Esophagus muscularis mucosa (tissue), 4 donors: ENCODE results near the gene MPHOSPH6. TPM values are rescaled to one million over a fixed set of nuclear protein-coding genes. Genes with fewer than 3 reads are reported as not detected.

Experiments
- DNase-seq: peaks from one replicate; pipeline ENCODE4 v3.0.0-alpha.2; 2017; ENCODE audit errors: extremely low spot score
- H3K27ac ChIP-seq, 4 donors: fragments of 200-600 bp; sonication (generic); replicated peaks in 1 of 4; 1 replicate in 3 of 4; 2 replicates in 1 of 4; pipeline ENCODE4 v1.5.1; 2016 to 2019; ENCODE audit warnings: mild to moderate bottlenecking in 1 of 4
- H3K27me3 ChIP-seq, 4 donors: fragments of 200-600 bp; sonication (generic); one replicate each; pipeline versions ENCODE4 v1.5.1 to v1.6.0; 2016 to 2019
- H3K36me3 ChIP-seq, 4 donors: fragments of 200-600 bp; sonication (generic); one replicate each; pipeline ENCODE4 v1.5.1; 2016 to 2019
- H3K4me1 ChIP-seq, 4 donors: fragments of 200-600 bp; sonication (generic); one replicate each; pipeline ENCODE4 v1.5.1; 2016 to 2019
- H3K4me3 ChIP-seq, 4 donors: fragments of 200-600 bp; sonication (generic); 1 replicate in 2 of 4; 2 replicates in 2 of 4; pipeline ENCODE4 v1.5.1; 2016 to 2019; ENCODE audit warnings: mild to moderate bottlenecking in 4 of 4, moderate library complexity in 1 of 4
- H3K9me3 ChIP-seq, 4 donors: fragments of 200-600 bp; sonication (generic); 1 replicate in 3 of 4; 2 replicates in 1 of 4; pipeline ENCODE4 v1.5.1; 2016 to 2019
- CTCF ChIP-seq, 3 experiments: fragments of 200-600 bp in 2 of 3; fragments of 450-650 bp in 1 of 3; sonication (generic) in 2 of 3; IDR thresholded peaks; one replicate each; pipeline ENCODE4 v1.5.1; 2017 to 2019; ENCODE audit warnings: antibody characterized with exemption in 3 of 3, mild to moderate bottlenecking in 2 of 3, moderate library complexity in 1 of 3
- EP300 ChIP-seq: sonication (generic); formaldehyde crosslinking; IDR thresholded peaks from one replicate; pipeline ENCODE4 v1.6.1; 2017; ENCODE audit warnings: antibody characterized with exemption
- POLR2A ChIP-seq: fragments of 450-650 bp; IDR thresholded peaks from one replicate; pipeline ENCODE4 v1.6.1; 2017; ENCODE audit warnings: antibody characterized with exemption, moderate library complexity, mild to moderate bottlenecking, low read depth
- POLR2AphosphoS5 ChIP-seq, 2 donors: sonication (generic); formaldehyde crosslinking; IDR thresholded peaks; one replicate each; pipeline ENCODE4 v1.6.1; 2017; ENCODE audit warnings: antibody characterized with exemption in 2 of 2
- WGBS: methylation state at CpG from one replicate; pipeline ENCODE4 v1.1.5; 2018; 5-methylcytosine and 5-hydroxymethylcytosine counted together
- intact Hi-C: fragments of 100-400 bp; cut with DNase I; formaldehyde crosslinking; loops from one replicate; pipeline ENCODE4 v1.15.1; 2023
- total RNA-seq, 4 donors: library from RNA; depleted of rRNA; stranded (reverse); fragments of >200 nt; gene quantifications; one replicate each; pipeline versions ENCODE4 v1.1.0 to v1.2.1, GENCODE V29; 2016

The MPHOSPH6 gene
- total RNA-seq, 4 donors from 2014 or later, result 7.2 to 26.2 (median 12.6) TPM

- 95% methylated on average over 3 of the region's 3 CpGs for WGBS
- peaks cover 0 to 9% (median 0%) of the 10 kb centered on the region in 4 donors for H3K9me3 ChIP-seq
- TF ChIP-seq POLR2A, result no peak
- no peak for TF ChIP-seq EP300
- TF ChIP-seq CTCF (IDR thresholded peaks at IDR 0.05), result no peak
- TF ChIP-seq POLR2AphosphoS5 (IDR thresholded peaks at IDR 0.05), result no peak
- no peaks in the 10 kb centered on the region for H3K27me3 ChIP-seq
- intact Hi-C loops, result no loop called here
- no peak overlapping the region for H3K4me3 ChIP-seq
- H3K36me3 ChIP-seq, result no peaks in the 10 kb centered on the region
- no peaks in the 10 kb centered on the region for H3K4me1 ChIP-seq
- DNase-seq, result no peak
- H3K27ac ChIP-seq, result no peak overlapping the region
Observed at GRCh38 chr16:82129881-82130280, 40.1 kb downstream of the MPHOSPH6 start.

DNA sequence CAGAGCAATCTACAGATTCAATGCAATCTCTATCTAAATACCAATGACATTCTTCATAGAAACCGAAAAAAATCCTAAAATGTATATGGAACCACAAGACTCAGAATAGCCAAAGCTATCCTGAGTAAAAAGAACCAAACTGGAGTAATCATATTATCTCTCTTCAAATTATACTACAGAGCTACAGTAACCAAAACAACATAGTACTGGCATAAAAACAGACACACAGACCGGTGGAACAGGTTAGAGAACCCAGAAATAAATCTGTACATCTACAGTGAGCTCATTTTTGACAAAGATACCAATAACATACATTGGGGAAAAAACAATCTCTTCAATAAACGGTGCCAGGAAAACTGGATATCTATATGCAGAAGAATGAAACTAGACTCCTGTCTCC lies 45.4 kb downstream of the MPHOSPH6 start:
- 84% methylated on average over 3 of the region's 3 CpGs for WGBS
- no peak overlapping the region for H3K27ac ChIP-seq
- TF ChIP-seq POLR2A (no peak), EP300 (no peak), CTCF (IDR thresholded peaks at IDR 0.05) (no peak), POLR2AphosphoS5 (IDR thresholded peaks at IDR 0.05) (no peak)
- intact Hi-C loops, result no loop called here
- no peak for DNase-seq
- H3K27me3 ChIP-seq, result no peaks in the 10 kb centered on the region
- no peaks in the 10 kb centered on the region for H3K4me1 ChIP-seq
- H3K36me3 ChIP-seq, result no peaks in the 10 kb centered on the region
- no peak overlapping the region for H3K4me3 ChIP-seq
- H3K9me3 ChIP-seq, result peaks cover 0 to 9% (median 0%) of the 10 kb centered on the region in 4 donors

- intact Hi-C loops, result no loop called here
- H3K27me3 ChIP-seq, result no peaks in the 10 kb centered on the region
- no peak for DNase-seq
- H3K9me3 ChIP-seq, result no peaks in the 10 kb centered on the region
- H3K27ac ChIP-seq, result no peak overlapping the region
- 98% methylated on average over 4 of the region's 4 CpGs for WGBS
- TF ChIP-seq POLR2A (no peak), EP300 (no peak), POLR2AphosphoS5 (IDR thresholded peaks at IDR 0.05) (no peak), CTCF (IDR thresholded peaks at IDR 0.05) (no peak)
- H3K4me3 ChIP-seq, result no peak overlapping the region
- no peaks in the 10 kb centered on the region for H3K4me1 ChIP-seq
- no peaks in the 10 kb centered on the region for H3K36me3 ChIP-seq
Observed at GRCh38 chr16:82119405-82119804, 50.6 kb downstream of the MPHOSPH6 start.

- WGBS, result 90% methylated on average over 2 of the region's 2 CpGs
- intact Hi-C loops, result no loop called here
- no peaks in the 10 kb centered on the region for H3K27me3 ChIP-seq
- H3K9me3 ChIP-seq, result no peaks in the 10 kb centered on the region
- no peaks in the 10 kb centered on the region for H3K4me1 ChIP-seq
- no peak for TF ChIP-seq POLR2A
- no peak for TF ChIP-seq CTCF (IDR thresholded peaks at IDR 0.05)
- no peak for TF ChIP-seq POLR2AphosphoS5 (IDR thresholded peaks at IDR 0.05)
- TF ChIP-seq EP300, result no peak
- no peak overlapping the region for H3K27ac ChIP-seq
- H3K4me3 ChIP-seq, result no peak overlapping the region
- no peak for DNase-seq
- no peaks in the 10 kb centered on the region for H3K36me3 ChIP-seq
Observed at GRCh38 chr16:82118749-82119148, 51.3 kb downstream of the MPHOSPH6 start.

DNA sequence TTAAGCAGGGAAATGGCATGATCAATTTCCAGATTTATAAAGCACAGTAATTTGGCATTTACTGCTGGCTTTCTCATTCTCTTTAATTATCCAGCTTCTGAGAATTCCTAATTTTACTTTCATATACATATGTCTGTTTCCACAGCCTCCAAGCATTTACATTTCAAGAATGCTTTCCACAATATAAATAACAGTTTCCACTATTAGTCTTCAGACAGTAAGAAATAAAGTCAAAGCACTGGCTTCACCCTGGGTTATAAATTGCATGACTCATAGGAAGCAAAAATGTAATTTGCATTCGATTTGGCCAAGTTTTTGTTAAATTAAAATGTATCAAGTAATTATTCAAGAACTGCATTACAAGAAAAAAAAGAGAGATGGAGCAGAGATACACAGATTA lies 53.5 kb downstream of the MPHOSPH6 start:
- 43% methylated on average over 1 of the region's 1 CpG for WGBS
- no peaks in the 10 kb centered on the region for H3K36me3 ChIP-seq
- no peak for TF ChIP-seq POLR2A
- TF ChIP-seq EP300, result no peak
- DNase-seq, result no peak
- intact Hi-C loops, result no loop called here
- H3K4me3 ChIP-seq, result no peak overlapping the region
- no peaks in the 10 kb centered on the region for H3K4me1 ChIP-seq
- no peak overlapping the region for H3K27ac ChIP-seq
- no peaks in the 10 kb centered on the region for H3K9me3 ChIP-seq
- H3K27me3 ChIP-seq, result no peaks in the 10 kb centered on the region
